ENCODE results near the gene WDCP.
A peak's percentile ranks its signal among the peaks of the same experiment; 100 is the strongest.

- peak; percentile 54 for TF ChIP-seq POLR2A (IDR thresholded peaks at IDR 0.05)
- no peak for TF ChIP-seq CTCF (IDR thresholded peaks at IDR 0.05)
Observed at GRCh38 chr2:24046930-24047702, at the start of gene WDCP.

All from right lobe of liver (tissue), 4 donors.